ENCODE data around the gene MAP4K4.

DNA sequence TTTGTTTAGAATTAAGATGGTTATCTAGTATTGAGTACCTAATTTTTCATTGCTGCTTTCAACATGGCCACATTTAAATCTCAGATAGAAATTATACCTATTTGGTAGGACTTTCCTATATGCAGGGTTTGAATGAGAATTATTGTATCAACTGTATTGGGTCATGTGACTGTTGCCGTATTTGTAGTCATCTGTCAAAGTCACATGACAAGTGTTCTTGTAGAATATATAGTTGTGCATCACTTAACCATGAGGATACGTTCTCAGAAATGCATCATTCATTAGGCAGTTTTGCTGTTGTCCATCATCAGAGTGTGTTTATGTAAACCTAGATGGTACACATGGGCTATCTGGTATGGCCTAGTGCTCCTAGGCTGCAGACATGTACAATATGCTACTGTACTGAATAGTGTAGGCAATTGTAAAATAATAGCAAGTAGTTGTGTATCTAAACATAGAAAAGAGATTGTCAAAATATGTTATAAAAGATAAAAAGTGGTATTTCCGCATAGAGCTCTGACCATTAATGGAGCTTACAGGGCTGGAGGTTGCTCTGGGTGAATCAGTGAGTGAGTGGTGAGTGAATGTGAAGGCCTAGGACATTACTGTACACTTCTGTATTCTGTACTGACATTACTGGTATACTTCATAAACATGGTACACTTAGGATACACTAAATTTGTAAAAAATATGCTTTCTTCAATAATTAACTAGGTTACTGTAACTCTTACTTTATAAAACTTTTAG lies 123.7 kb downstream of the MAP4K4 start:
- TF ChIP-seq, protein P1, sequence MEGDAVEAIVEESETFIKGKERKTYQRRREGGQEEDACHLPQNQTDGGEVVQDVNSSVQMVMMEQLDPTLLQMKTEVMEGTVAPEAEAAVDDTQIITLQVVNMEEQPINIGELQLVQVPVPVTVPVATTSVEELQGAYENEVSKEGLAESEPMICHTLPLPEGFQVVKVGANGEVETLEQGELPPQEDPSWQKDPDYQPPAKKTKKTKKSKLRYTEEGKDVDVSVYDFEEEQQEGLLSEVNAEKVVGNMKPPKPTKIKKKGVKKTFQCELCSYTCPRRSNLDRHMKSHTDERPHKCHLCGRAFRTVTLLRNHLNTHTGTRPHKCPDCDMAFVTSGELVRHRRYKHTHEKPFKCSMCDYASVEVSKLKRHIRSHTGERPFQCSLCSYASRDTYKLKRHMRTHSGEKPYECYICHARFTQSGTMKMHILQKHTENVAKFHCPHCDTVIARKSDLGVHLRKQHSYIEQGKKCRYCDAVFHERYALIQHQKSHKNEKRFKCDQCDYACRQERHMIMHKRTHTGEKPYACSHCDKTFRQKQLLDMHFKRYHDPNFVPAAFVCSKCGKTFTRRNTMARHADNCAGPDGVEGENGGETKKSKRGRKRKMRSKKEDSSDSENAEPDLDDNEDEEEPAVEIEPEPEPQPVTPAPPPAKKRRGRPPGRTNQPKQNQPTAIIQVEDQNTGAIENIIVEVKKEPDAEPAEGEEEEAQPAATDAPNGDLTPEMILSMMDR (IDR thresholded peaks at IDR 0.05) = no peak
- TF ChIP-seq POLR2A (IDR thresholded peaks at IDR 0.05) = no peak

Measured in thyroid gland (tissue), 4 donors.